K562 treated with DMSO at 1 percent for 48 hours (cell line): ENCODE measurements around the gene FANCG. TPM values are rescaled to one million over a fixed set of nuclear protein-coding genes. Genes with fewer than 3 reads are reported as not detected.

Experiments
- total RNA-seq: library from RNA; unstranded; fragments of 300-600 nt; gene quantifications from 2 replicates; pipeline ENCODE4 v1.2.3, GENCODE V29; 2022; ENCODE audit warnings: low replicate concordance; ENCODE audit errors: extremely low read depth

FANCG gene
- total RNA-seq, result not detected in 2 replicates

GRCh38 chr9:35079426-35080341, at the start of gene FANCG:
Gene FANCG, minus strand, starts transcription at chr9:35079942. Its CDS starts 418 bp downstream, at chr9:35079524.

GRCh38 chr9:35115680-35116538, 36.2 kb upstream of the FANCG start, which contains the start of gene ATOSB:
Gene ATOSB, minus strand, starts transcription at chr9:35115862. Its CDS starts 7,588 bp downstream, at chr9:35108274.

GRCh38 chr9:35102769-35103659, 23.3 kb upstream of the FANCG start, which contains the start of gene STOML2:
Gene STOML2, minus strand, starts transcription at chr9:35103131. Its CDS starts 37 bp downstream, at chr9:35103094.

GRCh38 chr9:35096035-35096849, 16.5 kb upstream of the FANCG start, which contains the start of gene PIGO:
Gene PIGO, minus strand, starts transcription at chr9:35096591. Its CDS starts 1,026 bp downstream, at chr9:35095565.

GRCh38 chr9:35072461-35073278, 7.1 kb downstream of the FANCG start, which contains the start of gene VCP:
Gene VCP, minus strand, starts transcription at chr9:35072625. Its CDS starts 272 bp downstream, at chr9:35072353.

Other genes starting within 250 kb of the FANCG start
- not detected in 2 replicates for gene PHF24, start 121.7 kb downstream of the FANCG start, total RNA-seq
- gene DNAJB5, start 90.2 kb downstream of the FANCG start, total RNA-seq, result not detected in 2 replicates
- gene VCP, start 7.3 kb downstream of the FANCG start, total RNA-seq, result 110 TPM in 1 of 2 replicates, not detected in the other
- gene PIGO, start 16.6 kb upstream of the FANCG start, total RNA-seq, result not detected in 2 replicates
- not detected in 2 replicates for gene STOML2, start 23.2 kb upstream of the FANCG start, total RNA-seq
- gene ATOSB, start 35.9 kb upstream of the FANCG start, total RNA-seq, result not detected in 2 replicates
- gene UNC13B, start 82.1 kb upstream of the FANCG start, total RNA-seq, result not detected in 2 replicates